Measurements from ENCODE around the gene DTNB. TPM values are rescaled to one million over a fixed set of nuclear protein-coding genes. Genes with fewer than 3 reads are reported as not detected.

DTNB gene
- total and polyA plus RNA-seq, 2 experiments from 2014 or later: 31.3 to 33.4 TPM

DNA sequence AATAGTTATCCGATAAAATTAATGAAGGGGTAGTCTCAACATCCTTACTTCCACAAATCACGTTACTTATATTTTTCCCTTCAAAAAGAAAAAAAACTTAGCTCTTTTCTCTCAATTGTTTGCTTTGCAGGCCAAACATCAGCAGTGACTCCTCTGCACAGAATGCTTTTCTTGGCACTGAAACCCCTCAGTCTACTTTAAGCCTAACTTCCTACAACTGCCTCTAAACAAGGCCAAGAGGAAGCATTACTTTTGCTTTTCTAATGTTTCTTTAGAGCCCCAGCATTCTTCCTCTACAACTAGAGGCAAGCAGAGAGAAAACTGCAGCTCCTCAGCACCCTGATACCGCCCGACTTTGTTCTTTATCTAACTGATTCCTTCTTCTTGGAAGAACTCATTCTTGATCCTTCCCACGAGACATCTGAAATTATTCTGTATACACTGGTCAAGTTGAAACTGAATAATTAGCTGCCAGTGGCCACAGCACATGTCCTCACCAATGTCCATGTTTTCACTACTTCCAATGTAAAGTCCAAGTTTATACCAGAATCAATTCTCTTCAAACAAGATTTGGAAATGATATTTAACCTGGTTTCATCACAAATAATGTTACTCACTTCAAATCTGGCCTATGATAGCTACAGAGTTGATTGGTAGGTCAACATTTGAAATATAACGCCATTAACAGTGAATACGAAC, 55.3 kb downstream of the DTNB start:
- H3K27ac ChIP-seq: no peak overlapping the region

GRCh38 chr2:25615920-25616319, 57.5 kb downstream of the DTNB start:
- no peak for DNase-seq (ENCODE audit: low read depth in 1 of 2, low spot score in 1 of 2)
- no peak overlapping the region for H3K4me3 ChIP-seq
- TF ChIP-seq CTCF (IDR thresholded peaks at IDR 0.05; ENCODE audit: low read depth, low read length): no peak
- H3K27me3 ChIP-seq: no peaks in the 10 kb centered on the region
- no peaks in the 10 kb centered on the region for H3K36me3 ChIP-seq
- H3K4me1 ChIP-seq (ENCODE audit: low read depth): no peaks in the 10 kb centered on the region
- no peak overlapping the region for H3K27ac ChIP-seq
- no peaks in the 10 kb centered on the region for H3K9me3 ChIP-seq (ENCODE audit: low read depth)

More for the DNA sequence above, 55.3 kb downstream of the DTNB start:
- Histone ChIP-seq H3K36me3 (no peaks in the 10 kb centered on the region), H3K27me3 (no peaks in the 10 kb centered on the region), H3K4me1 (ENCODE audit: low read depth) (no peaks in the 10 kb centered on the region), H3K4me3 (no peak overlapping the region), H3K9me3 (ENCODE audit: low read depth) (no peaks in the 10 kb centered on the region)
- DNase-seq (ENCODE audit: low read depth in 1 of 2, low spot score in 1 of 2): peak in 1 of 2 donors; percentile 83
- no peak for TF ChIP-seq CTCF (IDR thresholded peaks at IDR 0.05; ENCODE audit: low read depth, low read length)

- DNase-seq (ENCODE audit: low read depth in 1 of 2, low spot score in 1 of 2): no peak
- Histone ChIP-seq H3K9me3 (ENCODE audit: low read depth) (no peaks in the 10 kb centered on the region), H3K27me3 (no peaks in the 10 kb centered on the region), H3K4me1 (ENCODE audit: low read depth) (no peaks in the 10 kb centered on the region), H3K27ac (no peak overlapping the region), H3K4me3 (no peak overlapping the region), H3K36me3 (no peaks in the 10 kb centered on the region)
- TF ChIP-seq CTCF (IDR thresholded peaks at IDR 0.05; ENCODE audit: low read depth, low read length): no peak
Observed at GRCh38 chr2:25615386-25615785, 58.0 kb downstream of the DTNB start.

DNA sequence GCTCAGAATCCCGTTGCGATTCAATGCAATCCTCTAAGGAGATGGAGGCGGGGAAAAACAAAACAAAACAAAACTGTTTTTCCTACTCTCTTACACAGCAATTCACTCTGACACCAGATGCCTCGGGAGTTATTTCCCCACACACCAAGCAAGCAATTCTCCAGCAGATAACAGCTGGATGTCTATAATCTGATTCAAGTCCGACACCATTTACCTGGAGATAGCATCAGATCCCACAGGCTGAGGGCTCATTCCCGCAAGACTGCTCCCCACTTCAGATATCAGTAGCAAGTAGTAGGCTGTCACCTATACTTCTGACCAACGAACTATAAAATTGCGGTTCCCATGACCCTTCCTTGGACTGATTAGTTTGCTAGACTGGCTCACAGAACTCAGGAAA, 58.7 kb downstream of the DTNB start:
- H3K4me1 ChIP-seq (ENCODE audit: low read depth): no peaks in the 10 kb centered on the region
- no peak for TF ChIP-seq CTCF (IDR thresholded peaks at IDR 0.05; ENCODE audit: low read depth, low read length)
- H3K9me3 ChIP-seq (ENCODE audit: low read depth): no peaks in the 10 kb centered on the region
- H3K27ac ChIP-seq: no peak overlapping the region
- H3K4me3 ChIP-seq: no peak overlapping the region
- no peaks in the 10 kb centered on the region for H3K36me3 ChIP-seq
- no peak for DNase-seq (ENCODE audit: low read depth in 1 of 2, low spot score in 1 of 2)
- no peaks in the 10 kb centered on the region for H3K27me3 ChIP-seq

DNA sequence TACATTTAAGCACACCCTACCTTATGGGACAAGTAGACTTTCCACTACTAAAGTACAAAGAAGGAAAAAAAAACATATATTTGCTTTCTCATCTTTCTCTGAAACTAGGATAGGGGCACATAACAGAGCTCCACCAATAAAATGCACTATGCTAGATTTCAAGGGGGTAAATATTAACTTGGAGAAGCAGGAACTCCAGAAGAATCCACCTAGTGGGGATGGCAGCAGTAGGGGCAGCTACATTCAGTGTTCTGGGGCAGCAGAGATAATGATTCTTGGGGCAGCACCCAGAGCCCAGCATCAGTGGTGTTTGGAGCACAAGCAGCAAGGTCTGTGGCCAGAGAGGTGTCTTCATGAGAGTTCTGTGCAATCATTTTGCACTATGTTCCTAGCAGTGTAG, 64.7 kb downstream of the DTNB start:
- Histone ChIP-seq H3K27me3 (no peaks in the 10 kb centered on the region), H3K9me3 (ENCODE audit: low read depth) (no peaks in the 10 kb centered on the region), H3K36me3 (no peaks in the 10 kb centered on the region), H3K27ac (no peak overlapping the region), H3K4me3 (no peak overlapping the region), H3K4me1 (ENCODE audit: low read depth) (peaks cover 2% of the 10 kb centered on the region)
- TF ChIP-seq CTCF (IDR thresholded peaks at IDR 0.05; ENCODE audit: low read depth, low read length): no peak
- DNase-seq (ENCODE audit: low read depth in 1 of 2, low spot score in 1 of 2): no peak
